GM12864 (cell line): ENCODE data around the gene PHACTR1.

Experiments
- DNase-seq: peaks from one replicate; pipeline ENCODE4 v3.0.0-alpha.2; 2011; ENCODE audit warnings: low read depth
- H3K4me3 ChIP-seq: 2 replicates; pipeline ENCODE4 v1.5.1; 2011; ENCODE audit warnings: mild to moderate bottlenecking, low read depth, low read length, control low read depth
- CTCF ChIP-seq: IDR thresholded peaks from 2 replicates; pipeline ENCODE4 v1.5.1; 2011; ENCODE audit warnings: low read depth, mild to moderate bottlenecking, moderate library complexity, low read length, control low read depth, inconsistent platforms; ENCODE audit errors: missing control alignments

The PHACTR1 gene

GRCh38 chr6:13327691-13328075, 611.1 kb downstream of the PHACTR1 start:
- no peak for TF ChIP-seq CTCF
- DNase-seq = no peak
- H3K4me3 ChIP-seq = peak overlapping the region; percentile 93

DNA sequence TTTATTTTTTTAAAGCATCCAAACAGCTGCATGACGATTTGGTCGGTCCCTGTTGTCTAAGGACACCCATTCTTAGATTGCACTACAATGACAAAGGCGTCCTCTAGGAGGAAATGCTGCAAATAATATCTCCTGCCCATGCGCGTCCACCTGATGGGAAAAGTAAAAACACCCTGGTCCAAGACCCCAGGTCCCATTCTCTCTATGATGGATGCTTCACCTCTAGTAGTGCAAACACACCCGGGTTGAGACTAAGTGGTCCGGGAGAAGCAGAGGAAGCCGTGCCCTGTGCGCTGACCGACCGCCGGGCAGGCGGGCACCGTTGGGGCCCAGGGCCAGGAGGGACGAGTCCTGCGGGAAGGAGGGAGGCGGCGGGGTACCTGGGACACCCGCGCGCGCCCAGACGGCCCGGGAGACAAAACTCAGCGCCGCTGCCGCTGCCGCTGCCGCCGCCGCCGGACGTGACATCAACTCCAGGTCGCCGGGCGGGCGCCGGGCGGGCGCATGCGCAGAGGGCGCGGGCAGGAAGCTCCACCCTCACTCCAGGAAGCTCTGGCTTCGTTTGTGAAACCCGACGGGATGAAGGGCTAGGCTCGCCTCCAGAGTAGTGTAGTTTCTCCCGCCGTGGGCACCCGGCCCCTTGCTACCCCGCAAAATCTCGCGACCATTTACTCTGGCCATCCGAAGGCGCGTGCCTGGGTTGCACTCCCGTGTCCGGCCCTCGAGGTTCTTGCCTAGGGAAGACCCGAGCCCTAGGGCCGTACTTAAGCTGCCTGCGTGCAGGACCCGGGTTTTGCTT, 611.7 kb downstream of the PHACTR1 start, which contains the start of gene TBC1D7:
Gene TBC1D7, minus strand, starts transcription at position 462 of the 799 bp plus-strand sequence. CDS start 1,639 bp downstream, outside the sequence.
- DNase-seq = no peak
- peak within 1 kb of the TSS; percentile 93 for H3K4me3 ChIP-seq
- TF ChIP-seq CTCF = peak; percentile 20

DNA sequence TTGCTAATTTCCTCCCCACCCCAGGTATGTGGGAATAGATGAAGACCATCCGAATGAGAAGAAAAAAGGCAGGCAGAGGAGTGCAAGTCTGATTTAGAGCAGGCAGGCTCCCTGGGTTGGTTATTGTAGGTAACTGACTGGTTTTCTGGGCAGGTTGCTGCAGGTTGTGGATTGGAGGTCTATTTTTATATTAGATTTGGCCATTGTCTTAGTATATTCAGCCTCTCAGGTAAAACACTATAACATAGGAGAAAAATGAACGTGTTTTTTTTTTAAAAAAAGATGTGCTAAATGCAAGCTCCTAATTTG, 612.3 kb downstream of the PHACTR1 start:
- TF ChIP-seq CTCF = no peak
- DNase-seq = no peak
- H3K4me3 ChIP-seq = peak overlapping the region; percentile 93

- TF ChIP-seq CTCF = peak; percentile 50
- H3K4me3 ChIP-seq = no peak overlapping the region
- no peak for DNase-seq
Measured at GRCh38 chr6:13331516-13332348, 615.2 kb downstream of the PHACTR1 start.

GRCh38 chr6:13332349-13332706, 615.8 kb downstream of the PHACTR1 start:
- TF ChIP-seq CTCF = no peak
- H3K4me3 ChIP-seq = no peak overlapping the region
- no peak for DNase-seq

DNA sequence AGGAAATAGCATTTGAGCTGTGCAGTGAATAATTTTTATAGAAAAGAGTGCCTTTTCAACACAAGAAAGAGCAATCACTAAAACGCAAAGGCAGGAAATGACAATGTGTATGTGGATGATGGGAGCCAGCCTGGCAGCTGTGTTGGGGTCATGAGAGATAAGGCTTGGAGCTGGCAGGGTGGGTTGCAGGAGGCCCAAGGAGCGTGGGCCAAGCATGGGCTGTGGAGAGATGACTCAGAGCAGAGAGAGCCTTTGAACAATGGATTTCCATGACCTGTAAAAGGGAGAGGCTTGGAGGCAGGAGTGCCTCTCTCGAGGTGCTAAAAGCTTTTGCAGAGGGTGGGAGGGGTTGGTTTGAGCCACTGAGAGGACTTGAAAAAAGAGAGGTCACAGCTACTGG, 618.4 kb downstream of the PHACTR1 start:
- no peak overlapping the region for H3K4me3 ChIP-seq
- DNase-seq = no peak
- TF ChIP-seq CTCF = no peak
